Mesothelial cell of epicardium (in vitro differentiated cells): ENCODE measurements around the gene TANGO2. TPM values are rescaled to one million over a fixed set of nuclear protein-coding genes. Genes with fewer than 3 reads are reported as not detected.

ENCODE experiments used
- DNase-seq, 2 experiments: peaks; one replicate each; pipeline ENCODE4 v3.0.0; 2021; ENCODE audit warnings: low spot score in 2 of 2; ENCODE audit not compliant: unreplicated experiment in 2 of 2
- H3K27ac Mint-ChIP-seq: 2 replicates; pipeline ENCODE4 v1.8.0; 2021; ENCODE audit warnings: mixed read lengths
- H3K27me3 Mint-ChIP-seq: 2 replicates; pipeline ENCODE4 v1.8.0; 2021; ENCODE audit warnings: low read depth, mixed read lengths
- H3K36me3 Mint-ChIP-seq: 2 replicates; pipeline ENCODE4 v1.8.0; 2021; ENCODE audit warnings: mixed read lengths
- H3K4me1 Mint-ChIP-seq: 2 replicates; pipeline ENCODE4 v1.8.0; 2021; ENCODE audit warnings: mixed read lengths
- H3K4me3 Mint-ChIP-seq: 2 replicates; pipeline ENCODE4 v1.8.0; 2021; ENCODE audit warnings: mild to moderate bottlenecking, moderate library complexity, mixed read lengths
- H3K9me3 Mint-ChIP-seq: 2 replicates; pipeline ENCODE4 v1.8.0; 2021; ENCODE audit warnings: mixed read lengths
- CTCF ChIP-seq: fragments of 200-600 bp; sonication (generic); IDR thresholded peaks from one replicate; pipeline ENCODE4 v1.5.0; 2021; ENCODE audit warnings: antibody characterized with exemption; ENCODE audit not compliant: unreplicated experiment
- total RNA-seq: library from RNA; stranded (reverse); gene quantifications from 3 replicates; pipeline ENCODE4 v1.2.1, GENCODE V29; 2021

TANGO2 gene
- total RNA-seq, 1 donor from 2014 or later, result 15.6 TPM

- Mint-ChIP-seq H3K9me3 (no peaks in the 10 kb centered on the region), H3K4me3 (no peak overlapping the region), H3K27ac (no peak overlapping the region), H3K36me3 (no peaks in the 10 kb centered on the region), H3K4me1 (no peaks in the 10 kb centered on the region), H3K27me3 (no peaks in the 10 kb centered on the region)
- no peak for DNase-seq
- no peak for TF ChIP-seq CTCF
These were observed 11.0 kb downstream of the TANGO2 start for GRCh38 chr22:20031732-20032406.

DNA sequence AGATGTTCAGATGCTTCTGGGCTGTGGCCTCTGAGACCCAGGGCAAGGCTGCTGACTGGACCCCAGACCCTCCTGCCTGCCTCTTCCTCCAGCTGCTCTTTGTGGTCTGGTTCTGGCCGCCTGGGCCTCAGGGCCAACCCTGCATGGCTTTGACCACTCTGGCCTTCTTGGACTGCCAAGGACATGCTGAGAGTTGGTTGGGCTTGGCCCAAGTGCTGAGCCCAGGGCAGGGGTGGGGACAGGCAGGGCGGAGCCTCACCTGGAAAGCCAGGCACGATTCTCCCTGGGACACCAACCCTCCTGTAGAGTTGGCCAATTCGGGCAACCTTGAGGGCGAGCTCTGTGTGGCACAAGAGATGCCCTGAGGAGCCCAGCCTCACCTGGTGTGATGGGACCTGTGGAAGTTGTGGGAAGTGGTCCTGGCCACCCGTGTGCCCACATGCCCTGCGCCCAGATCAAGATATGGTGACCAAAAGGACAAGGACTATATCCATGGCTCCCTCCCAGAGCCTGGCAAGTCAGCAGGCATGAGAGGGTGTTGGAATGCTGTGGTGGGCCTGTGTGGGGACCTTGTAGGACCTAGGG, 11.6 kb downstream of the TANGO2 start:
- H3K27ac Mint-ChIP-seq, result no peak overlapping the region
- no peak for TF ChIP-seq CTCF
- H3K4me3 Mint-ChIP-seq, result no peak overlapping the region
- H3K36me3 Mint-ChIP-seq, result no peaks in the 10 kb centered on the region
- no peak for DNase-seq
- H3K27me3 Mint-ChIP-seq, result no peaks in the 10 kb centered on the region
- H3K4me1 Mint-ChIP-seq, result no peaks in the 10 kb centered on the region
- no peaks in the 10 kb centered on the region for H3K9me3 Mint-ChIP-seq

DNA sequence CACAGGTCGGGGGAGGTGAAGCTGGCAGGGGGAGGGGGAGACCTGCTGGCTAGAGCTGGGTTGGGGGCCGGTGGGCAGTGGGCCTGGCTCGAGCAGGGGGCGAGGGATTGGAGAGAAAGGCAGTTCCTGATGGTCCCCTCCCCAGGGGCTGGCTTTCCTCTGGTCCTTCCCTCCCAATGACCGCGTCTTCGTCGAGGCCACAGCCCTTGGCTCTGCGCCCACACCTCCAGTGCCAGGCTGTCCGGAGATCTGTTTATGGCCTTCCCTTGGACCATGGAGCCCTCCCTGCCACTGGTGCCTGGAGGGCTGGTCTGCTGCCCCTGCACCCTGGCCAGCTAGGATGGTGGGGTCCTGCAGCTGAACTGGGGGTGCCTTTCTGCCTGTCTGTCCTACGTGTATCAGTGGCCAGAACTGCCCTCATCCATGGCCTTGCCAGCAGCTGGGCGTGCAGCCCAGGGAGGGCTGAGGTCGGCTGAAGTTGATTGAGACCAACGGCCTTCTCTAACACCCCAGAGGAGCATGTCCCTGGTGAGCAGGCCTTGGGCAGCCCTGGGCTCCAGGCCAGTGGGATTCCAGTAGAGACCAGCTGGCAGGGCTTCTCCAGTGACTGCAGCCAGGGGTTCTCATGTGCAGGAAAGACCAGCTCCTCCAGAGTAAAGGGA, 12.3 kb downstream of the TANGO2 start:
- no peaks in the 10 kb centered on the region for H3K9me3 Mint-ChIP-seq
- H3K4me1 Mint-ChIP-seq, result no peaks in the 10 kb centered on the region
- no peak for TF ChIP-seq CTCF

DNA sequence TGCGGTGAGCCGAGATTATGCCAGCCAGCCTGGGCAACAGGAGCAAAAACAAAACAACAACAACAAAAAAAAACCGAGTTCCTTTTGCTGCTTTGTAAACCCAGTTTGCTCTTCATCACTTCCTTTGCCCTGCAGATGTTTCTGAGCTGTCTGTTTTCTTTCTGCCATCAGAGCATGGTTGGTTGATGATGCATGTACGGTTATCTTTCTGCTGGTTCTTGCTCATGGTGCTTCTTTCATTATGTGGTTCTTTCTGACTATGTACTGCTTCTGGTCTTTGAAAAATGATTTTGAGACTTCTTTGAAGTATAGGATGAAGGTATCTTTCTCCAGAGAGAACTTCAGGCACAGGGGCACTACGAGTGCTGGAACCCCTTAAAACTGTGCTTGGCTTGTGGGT, 13.2 kb downstream of the TANGO2 start:
- H3K27me3 Mint-ChIP-seq, result no peaks in the 10 kb centered on the region
- no peaks in the 10 kb centered on the region for H3K9me3 Mint-ChIP-seq
- no peaks in the 10 kb centered on the region for H3K4me1 Mint-ChIP-seq
- no peaks in the 10 kb centered on the region for H3K36me3 Mint-ChIP-seq
- TF ChIP-seq CTCF, result no peak
- no peak overlapping the region for H3K27ac Mint-ChIP-seq
- no peak for DNase-seq
- H3K4me3 Mint-ChIP-seq, result no peak overlapping the region

More for the DNA sequence above, 12.3 kb downstream of the TANGO2 start:
- Mint-ChIP-seq H3K36me3 (no peaks in the 10 kb centered on the region), H3K27me3 (no peaks in the 10 kb centered on the region), H3K27ac (no peak overlapping the region), H3K4me3 (no peak overlapping the region)
- no peak for DNase-seq

DNA sequence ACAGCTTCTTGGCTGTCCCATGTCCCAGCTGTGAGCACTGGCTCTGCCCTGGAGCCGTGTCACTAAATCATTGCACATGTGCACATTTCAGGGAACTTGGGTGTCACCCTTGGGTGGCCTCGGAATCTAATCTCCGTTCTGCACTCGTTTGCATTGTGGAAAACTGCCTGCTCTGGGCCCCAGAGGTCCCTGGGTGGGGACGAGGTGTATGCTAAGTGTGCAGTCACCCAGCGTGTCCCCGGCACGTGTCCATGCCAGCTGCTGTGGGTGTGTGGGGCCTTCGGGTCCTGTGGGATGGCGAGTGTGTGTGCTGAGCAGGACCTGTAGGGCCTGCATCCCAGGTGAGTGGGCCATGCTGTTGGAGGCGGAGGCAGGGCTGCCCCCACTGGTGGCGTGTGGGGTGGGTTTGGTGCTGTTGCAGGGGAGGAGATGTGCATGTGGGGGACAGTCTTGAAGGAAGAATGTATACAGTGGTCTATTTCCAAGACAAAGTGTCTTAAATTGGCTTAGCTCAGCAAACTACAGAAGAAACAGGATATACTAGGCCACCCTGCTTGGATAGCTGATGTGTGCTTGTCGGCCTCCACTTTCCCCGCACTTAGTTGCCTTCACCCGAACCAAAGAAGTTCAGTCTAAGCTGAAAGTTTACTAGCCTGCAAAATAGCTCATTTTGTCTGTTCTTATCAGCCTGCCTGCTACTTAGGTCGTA, 14.6 kb downstream of the TANGO2 start:
- Mint-ChIP-seq H3K9me3 (no peaks in the 10 kb centered on the region), H3K36me3 (no peaks in the 10 kb centered on the region), H3K27ac (no peak overlapping the region)

More for the DNA sequence above, 14.6 kb downstream of the TANGO2 start:
- DNase-seq, result no peak
- Mint-ChIP-seq H3K4me1 (no peaks in the 10 kb centered on the region), H3K27me3 (no peaks in the 10 kb centered on the region), H3K4me3 (no peak overlapping the region)
- no peak for TF ChIP-seq CTCF
